Parathyroid adenoma (tissue), 2 donors: ENCODE measurements around the gene PLSCR4.

Experiments
- H2AFZ ChIP-seq: fragments of 300-600 bp; sonication (generic); one replicate; pipeline ENCODE4 v1.7.0; 2017; ENCODE audit warnings: antibody characterized with exemption, mild to moderate bottlenecking
- H3K27ac ChIP-seq: fragments of 300-600 bp; sonication (generic); one replicate; pipeline ENCODE4 v1.7.0; 2017
- H3K27me3 ChIP-seq: fragments of 300-600 bp; sonication (generic); one replicate; pipeline ENCODE4 v1.7.0; 2017; ENCODE audit warnings: low read length; ENCODE audit not compliant: control insufficient read depth, insufficient read depth
- H3K36me3 ChIP-seq: fragments of 300-600 bp; sonication (generic); one replicate; pipeline ENCODE4 v1.7.0; 2017; ENCODE audit warnings: low read length; ENCODE audit not compliant: control insufficient read depth, insufficient read depth
- H3K4me1 ChIP-seq: fragments of 300-600 bp; sonication (generic); one replicate; pipeline ENCODE4 v1.7.0; 2017; ENCODE audit warnings: control low read depth
- H3K4me2 ChIP-seq: fragments of 300-600 bp; sonication (generic); one replicate; pipeline ENCODE4 v1.7.0; 2017; ENCODE audit warnings: low read length
- H3K4me3 ChIP-seq: fragments of 300-600 bp; sonication (generic); one replicate; pipeline ENCODE4 v1.7.0; 2017; ENCODE audit warnings: low read depth, low read length
- H3K79me2 ChIP-seq: fragments of 300-600 bp; sonication (generic); one replicate; pipeline ENCODE4 v1.7.0; 2017; ENCODE audit warnings: control low read depth
- H3K9ac ChIP-seq: fragments of 300-600 bp; sonication (generic); one replicate; pipeline ENCODE4 v1.7.0; 2017; ENCODE audit warnings: mild to moderate bottlenecking
- H3K9me3 ChIP-seq: fragments of 300-600 bp; sonication (generic); one replicate; pipeline ENCODE4 v1.7.0; 2017; ENCODE audit warnings: low read length; ENCODE audit not compliant: control insufficient read depth
- TF ChIP-seq, protein P1 (sequence below): fragments of 300-600 bp; sonication (generic); IDR thresholded peaks from one replicate; pipeline ENCODE4 v1.7.0; 2017; ENCODE audit warnings: antibody characterized with exemption, mild to moderate bottlenecking
- donor health status: primary hyperparathyroidism.

The PLSCR4 gene

DNA sequence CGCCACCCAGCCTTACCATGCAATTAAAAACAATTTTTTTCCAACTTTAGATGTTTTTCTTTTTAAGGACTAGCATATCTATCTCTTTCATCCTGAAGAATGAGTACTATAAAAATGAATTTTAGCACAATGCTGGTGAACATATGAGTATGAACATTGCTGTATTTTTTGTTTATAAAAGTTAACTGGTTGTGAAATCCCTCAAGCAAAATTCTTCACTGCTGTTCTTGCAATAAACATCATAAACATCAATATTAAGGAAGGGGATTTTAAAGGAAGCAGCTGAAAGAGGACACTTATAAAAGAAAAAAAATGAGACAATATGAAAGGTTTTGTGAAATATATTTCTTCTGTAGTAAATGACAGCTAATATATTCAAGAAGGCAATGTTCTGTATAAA, 3.0 kb downstream of the PLSCR4 start:
- Histone ChIP-seq H3K4me1 (no peaks in the 10 kb centered on the region), H2AFZ (no peak overlapping the region), H3K4me2 (no peak overlapping the region), H3K4me3 (no peak overlapping the region), H3K27me3 (no peaks in the 10 kb centered on the region), H3K27ac (no peak overlapping the region), H3K9me3 (no peaks in the 10 kb centered on the region), H3K79me2 (no peaks in the 10 kb centered on the region), H3K9ac (no peak overlapping the region), H3K36me3 (no peaks in the 10 kb centered on the region)
- TF ChIP-seq, protein P1, sequence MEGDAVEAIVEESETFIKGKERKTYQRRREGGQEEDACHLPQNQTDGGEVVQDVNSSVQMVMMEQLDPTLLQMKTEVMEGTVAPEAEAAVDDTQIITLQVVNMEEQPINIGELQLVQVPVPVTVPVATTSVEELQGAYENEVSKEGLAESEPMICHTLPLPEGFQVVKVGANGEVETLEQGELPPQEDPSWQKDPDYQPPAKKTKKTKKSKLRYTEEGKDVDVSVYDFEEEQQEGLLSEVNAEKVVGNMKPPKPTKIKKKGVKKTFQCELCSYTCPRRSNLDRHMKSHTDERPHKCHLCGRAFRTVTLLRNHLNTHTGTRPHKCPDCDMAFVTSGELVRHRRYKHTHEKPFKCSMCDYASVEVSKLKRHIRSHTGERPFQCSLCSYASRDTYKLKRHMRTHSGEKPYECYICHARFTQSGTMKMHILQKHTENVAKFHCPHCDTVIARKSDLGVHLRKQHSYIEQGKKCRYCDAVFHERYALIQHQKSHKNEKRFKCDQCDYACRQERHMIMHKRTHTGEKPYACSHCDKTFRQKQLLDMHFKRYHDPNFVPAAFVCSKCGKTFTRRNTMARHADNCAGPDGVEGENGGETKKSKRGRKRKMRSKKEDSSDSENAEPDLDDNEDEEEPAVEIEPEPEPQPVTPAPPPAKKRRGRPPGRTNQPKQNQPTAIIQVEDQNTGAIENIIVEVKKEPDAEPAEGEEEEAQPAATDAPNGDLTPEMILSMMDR, result no peak

DNA sequence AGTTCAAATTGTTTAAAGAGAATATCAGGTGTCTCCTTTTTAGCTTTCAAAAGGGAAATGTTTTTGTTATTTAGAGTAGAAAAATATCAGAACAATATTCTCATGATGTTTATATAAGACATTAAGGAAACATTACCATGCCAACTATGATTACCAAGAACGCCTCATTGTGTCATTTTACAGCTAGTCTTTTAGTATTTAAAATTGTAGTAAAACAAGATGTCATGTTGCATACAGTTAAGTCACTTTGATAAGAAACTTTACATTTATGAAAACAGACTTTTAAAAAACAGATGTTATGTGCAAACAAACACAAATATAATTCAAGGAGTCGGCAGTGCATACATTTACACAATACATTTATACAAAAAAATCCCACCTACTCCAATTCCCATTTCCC, 4.4 kb downstream of the PLSCR4 start:
- H3K4me3 ChIP-seq, result no peak overlapping the region
- no peaks in the 10 kb centered on the region for H3K4me1 ChIP-seq
- H2AFZ ChIP-seq, result no peak overlapping the region
- no peaks in the 10 kb centered on the region for H3K79me2 ChIP-seq
- no peak overlapping the region for H3K9ac ChIP-seq
- H3K4me2 ChIP-seq, result no peak overlapping the region
- H3K27ac ChIP-seq, result no peak overlapping the region
- no peaks in the 10 kb centered on the region for H3K9me3 ChIP-seq
- H3K27me3 ChIP-seq, result no peaks in the 10 kb centered on the region
- TF ChIP-seq, protein P1, result no peak
- no peaks in the 10 kb centered on the region for H3K36me3 ChIP-seq

DNA sequence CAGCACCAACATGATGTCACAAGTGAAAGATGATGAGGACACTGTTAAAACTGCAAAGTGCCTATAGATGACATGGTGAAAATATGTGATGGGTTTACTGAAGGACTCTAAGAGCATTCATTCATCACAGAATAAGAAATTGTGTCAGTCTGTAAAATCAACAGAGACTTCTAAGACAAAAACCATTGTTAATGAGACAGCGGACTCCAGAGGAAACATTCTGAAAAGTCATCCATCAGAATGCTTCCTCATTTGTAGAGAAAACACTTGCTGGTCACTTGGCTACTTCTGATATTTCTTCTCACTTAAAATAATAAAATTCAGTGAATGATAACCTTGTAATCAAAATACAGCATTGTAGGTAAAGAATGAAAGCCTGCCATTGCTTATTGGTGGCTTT, 7.3 kb downstream of the PLSCR4 start:
- Histone ChIP-seq H2AFZ (no peak overlapping the region), H3K9ac (no peak overlapping the region), H3K79me2 (no peaks in the 10 kb centered on the region), H3K27ac (no peak overlapping the region), H3K9me3 (no peaks in the 10 kb centered on the region), H3K4me2 (no peak overlapping the region), H3K4me3 (no peak overlapping the region), H3K27me3 (no peaks in the 10 kb centered on the region), H3K4me1 (no peaks in the 10 kb centered on the region), H3K36me3 (no peaks in the 10 kb centered on the region)
- TF ChIP-seq, protein P1, result no peak

DNA sequence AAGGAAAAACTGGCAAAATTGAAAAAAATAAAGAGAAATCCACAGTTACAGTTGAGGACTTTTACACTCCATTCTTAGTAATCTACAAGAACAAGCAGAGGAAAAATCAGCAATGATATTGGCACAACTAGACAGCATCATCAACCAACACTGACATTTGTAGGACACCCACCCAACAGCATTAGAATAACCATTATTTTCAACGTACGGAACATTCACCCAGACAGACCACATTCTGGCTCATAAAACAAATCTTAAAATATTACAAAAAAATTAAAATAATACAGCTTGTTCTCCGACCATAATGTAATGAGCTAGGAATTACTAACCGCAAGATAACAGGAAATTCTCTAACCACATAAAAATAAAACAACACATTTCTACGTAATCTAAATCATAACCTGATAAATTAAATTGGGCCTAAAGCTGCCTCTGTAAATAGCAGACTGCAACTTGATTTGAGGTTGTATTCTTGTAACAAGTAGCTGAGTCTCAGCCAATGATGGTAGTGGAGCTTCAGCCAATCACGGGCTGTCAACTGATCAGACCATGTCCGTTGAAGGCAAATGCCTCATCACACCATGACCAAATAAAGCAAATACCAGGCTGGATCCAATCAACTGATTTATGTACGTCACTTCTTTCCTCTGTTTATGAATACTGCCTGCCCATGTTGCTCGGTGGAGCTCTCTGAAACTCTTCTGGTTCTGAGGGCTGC, 9.2 kb downstream of the PLSCR4 start:
- no peaks in the 10 kb centered on the region for H3K4me1 ChIP-seq
- H3K27ac ChIP-seq, result no peak overlapping the region
- no peaks in the 10 kb centered on the region for H3K79me2 ChIP-seq
- TF ChIP-seq, protein P1, result no peak
- H3K4me2 ChIP-seq, result no peak overlapping the region
- H3K9me3 ChIP-seq, result no peaks in the 10 kb centered on the region
- H3K9ac ChIP-seq, result no peak overlapping the region
- H3K4me3 ChIP-seq, result no peak overlapping the region
- H3K36me3 ChIP-seq, result no peaks in the 10 kb centered on the region
- H3K27me3 ChIP-seq, result no peaks in the 10 kb centered on the region
- H2AFZ ChIP-seq, result no peak overlapping the region

DNA sequence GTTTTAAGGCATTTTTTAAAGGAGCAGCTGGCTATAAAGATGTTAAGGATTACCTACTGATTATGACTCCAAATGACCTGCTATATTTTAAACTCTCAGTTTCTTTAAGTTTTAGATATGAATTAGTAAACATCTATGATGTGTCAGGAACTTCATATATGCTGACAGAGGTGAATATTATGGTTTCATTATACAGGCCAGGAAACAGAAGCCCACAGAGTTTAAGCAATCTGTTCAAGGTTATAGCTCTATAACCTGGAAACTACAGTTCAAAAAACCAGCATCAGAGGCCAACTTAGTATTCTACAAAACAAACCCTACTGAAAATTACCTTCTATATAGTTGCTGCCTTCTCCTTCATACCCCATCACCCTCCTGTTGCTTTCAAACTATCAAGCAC, 17.4 kb downstream of the PLSCR4 start:
- Histone ChIP-seq H3K9me3 (no peaks in the 10 kb centered on the region), H3K4me1 (no peaks in the 10 kb centered on the region), H3K79me2 (no peaks in the 10 kb centered on the region), H3K27me3 (no peaks in the 10 kb centered on the region), H3K9ac (no peak overlapping the region), H3K36me3 (no peaks in the 10 kb centered on the region), H3K4me3 (no peak overlapping the region), H3K4me2 (no peak overlapping the region), H2AFZ (no peak overlapping the region), H3K27ac (no peak overlapping the region)
- TF ChIP-seq, protein P1, result no peak
